ENCODE measurements around the gene TRIM44. TPM values are rescaled to one million over a fixed set of nuclear protein-coding genes. Genes with fewer than 3 reads are reported as not detected.
"Not testable (repeated sequence)": the region's sequence is repeated elsewhere in the genome, so short reads cannot be mapped to it uniquely, and the experiment has no call there.

The TRIM44 gene
- total RNA-seq, 1 experiment from 2014 or later: 38.1 TPM

GRCh38 chr11:35777241-35777640, 114.7 kb downstream of the TRIM44 start:
- DNase-seq (ENCODE audit: low spot score); in situ Hi-C loops (cut with HindIII; ENCODE audit: low sequenced_read_pairs): not testable (repeated sequence)

- in situ Hi-C loops (cut with HindIII; ENCODE audit: low sequenced_read_pairs); DNase-seq (ENCODE audit: low spot score): not testable (repeated sequence)
Observed at GRCh38 chr11:35778943-35779342, 116.4 kb downstream of the TRIM44 start.

GRCh38 chr11:35779409-35779808, 116.8 kb downstream of the TRIM44 start:
- in situ Hi-C loops (cut with HindIII; ENCODE audit: low sequenced_read_pairs): no loop called here
- DNase-seq (ENCODE audit: low spot score): no peak

GRCh38 chr11:35780951-35781860, 118.6 kb downstream of the TRIM44 start:
- in situ Hi-C loops (cut with HindIII; ENCODE audit: low sequenced_read_pairs): no loop called here
- no peak for DNase-seq (ENCODE audit: low spot score)

GRCh38 chr11:35781861-35782470, 119.4 kb downstream of the TRIM44 start:
- in situ Hi-C loops (cut with HindIII; ENCODE audit: low sequenced_read_pairs): no loop called here

GRCh38 chr11:35783809-35784208, 121.2 kb downstream of the TRIM44 start:
- no peak for DNase-seq (ENCODE audit: low spot score)
- in situ Hi-C loops (cut with HindIII; ENCODE audit: low sequenced_read_pairs): no loop called here

More at GRCh38 chr11:35781861-35782470, 119.4 kb downstream of the TRIM44 start:
- DNase-seq (ENCODE audit: low spot score): no peak

- DNase-seq (ENCODE audit: low spot score): no peak
- in situ Hi-C loops (cut with HindIII; ENCODE audit: low sequenced_read_pairs): no loop called here
Observed at GRCh38 chr11:35784699-35785098, 122.1 kb downstream of the TRIM44 start.

- in situ Hi-C loops (cut with HindIII; ENCODE audit: low sequenced_read_pairs): no loop called here
Observed at GRCh38 chr11:35785287-35786167, 123.0 kb downstream of the TRIM44 start.

GRCh38 chr11:35786188-35786587, 123.6 kb downstream of the TRIM44 start:
- no peak for DNase-seq (ENCODE audit: low spot score)
- in situ Hi-C loops (cut with HindIII; ENCODE audit: low sequenced_read_pairs): no loop called here

More at GRCh38 chr11:35785287-35786167, 123.0 kb downstream of the TRIM44 start:
- no peak for DNase-seq (ENCODE audit: low spot score)

- in situ Hi-C loops (cut with HindIII; ENCODE audit: low sequenced_read_pairs): no loop called here
- DNase-seq (ENCODE audit: low spot score): no peak
Observed at GRCh38 chr11:35787013-35787504, 124.5 kb downstream of the TRIM44 start.

- in situ Hi-C loops (cut with HindIII; ENCODE audit: low sequenced_read_pairs): no loop called here
- DNase-seq (ENCODE audit: low spot score): no peak
Observed at GRCh38 chr11:35787626-35788025, 125.1 kb downstream of the TRIM44 start.

GRCh38 chr11:35791088-35791958, 128.7 kb downstream of the TRIM44 start:
- in situ Hi-C loops (cut with HindIII; ENCODE audit: low sequenced_read_pairs): no loop called here
- peak; percentile 64 for DNase-seq (ENCODE audit: low spot score)

GRCh38 chr11:35792148-35792845, 129.7 kb downstream of the TRIM44 start:
- in situ Hi-C loops (cut with HindIII; ENCODE audit: low sequenced_read_pairs): no loop called here
- peak; percentile 89 for DNase-seq (ENCODE audit: low spot score)

GRCh38 chr11:35792846-35793192, 130.2 kb downstream of the TRIM44 start:
- in situ Hi-C loops (cut with HindIII; ENCODE audit: low sequenced_read_pairs): no loop called here

GRCh38 chr11:35794333-35794732, 131.8 kb downstream of the TRIM44 start:
- in situ Hi-C loops (cut with HindIII; ENCODE audit: low sequenced_read_pairs): no loop called here
- no peak for DNase-seq (ENCODE audit: low spot score)

More at GRCh38 chr11:35792846-35793192, 130.2 kb downstream of the TRIM44 start:
- DNase-seq (ENCODE audit: low spot score): no peak

- no peak for DNase-seq (ENCODE audit: low spot score)
- in situ Hi-C loops (cut with HindIII; ENCODE audit: low sequenced_read_pairs): no loop called here
Observed at GRCh38 chr11:35794850-35795249, 132.3 kb downstream of the TRIM44 start.

GRCh38 chr11:35796562-35796961, 134.0 kb downstream of the TRIM44 start:
- in situ Hi-C loops (cut with HindIII; ENCODE audit: low sequenced_read_pairs): no loop called here
- DNase-seq (ENCODE audit: low spot score): no peak

GRCh38 chr11:35798423-35798822, 135.8 kb downstream of the TRIM44 start:
- DNase-seq (ENCODE audit: low spot score): no peak
- in situ Hi-C loops (cut with HindIII; ENCODE audit: low sequenced_read_pairs): no loop called here

All from G401 (cell line).